ENCODE measurements around the gene PPP1R13L. TPM values are rescaled to one million over a fixed set of nuclear protein-coding genes. Genes with fewer than 3 reads are reported as not detected.
"Not testable (repeated sequence)": the region's sequence is repeated elsewhere in the genome, so short reads cannot be mapped to it uniquely, and the experiment has no call there.

PPP1R13L gene
- total RNA-seq, 1 experiment from 2014 or later, result 5.1 TPM

- H3K27me3 ChIP-seq (replicated peaks), result no peaks in the 10 kb centered on the region
- no peaks in the 10 kb centered on the region for H3K36me3 ChIP-seq
- H3K4me1 ChIP-seq (replicated peaks), result peaks cover 40% of the 10 kb centered on the region
- no peak for DNase-seq (ENCODE audit: low read depth in 1 of 2, low spot score in 2 of 2)
- H3K4me3 ChIP-seq, result peak overlapping the region; percentile 34
- no peaks in the 10 kb centered on the region; the same call in 1 of the 2 replicates for H3K9me3 ChIP-seq (replicated peaks)
- H3K27ac ChIP-seq, result peak overlapping the region; percentile 97
These were observed 38.1 kb upstream of the PPP1R13L start for GRCh38 chr19:45442778-45443461.

GRCh38 chr19:45442408-45442777 lies 37.5 kb upstream of the PPP1R13L start:
- H3K4me3 ChIP-seq, result no peak overlapping the region
- no peaks in the 10 kb centered on the region for H3K27me3 ChIP-seq (replicated peaks)
- peaks cover 40% of the 10 kb centered on the region for H3K4me1 ChIP-seq (replicated peaks)
- no peak for DNase-seq (ENCODE audit: low read depth in 1 of 2, low spot score in 2 of 2)
- no peaks in the 10 kb centered on the region for H3K36me3 ChIP-seq
- H3K9me3 ChIP-seq (replicated peaks), result no peaks in the 10 kb centered on the region; the same call in 1 of the 2 replicates
- no peak overlapping the region for H3K27ac ChIP-seq

GRCh38 chr19:45440873-45441654 lies 36.2 kb upstream of the PPP1R13L start:
- Histone ChIP-seq H3K4me1 (replicated peaks) (peaks cover 40% of the 10 kb centered on the region), H3K27me3 (replicated peaks) (no peaks in the 10 kb centered on the region), H3K36me3 (no peaks in the 10 kb centered on the region), H3K9me3 (replicated peaks) (no peaks in the 10 kb centered on the region; the same call in 1 of the 2 replicates), H3K4me3 (no peak overlapping the region), H3K27ac (no peak overlapping the region)
- no peak for DNase-seq (ENCODE audit: low read depth in 1 of 2, low spot score in 2 of 2)

- no peak for DNase-seq (ENCODE audit: low read depth in 1 of 2, low spot score in 2 of 2)
- H3K36me3 ChIP-seq, result no peaks in the 10 kb centered on the region
- no peaks in the 10 kb centered on the region for H3K27me3 ChIP-seq (replicated peaks)
- H3K4me1 ChIP-seq (replicated peaks), result peaks cover 40% of the 10 kb centered on the region
- no peaks in the 10 kb centered on the region; the same call in 1 of the 2 replicates for H3K9me3 ChIP-seq (replicated peaks)
- H3K27ac ChIP-seq, result peak overlapping the region; percentile 94
- peak overlapping the region; percentile 76 for H3K4me3 ChIP-seq
These were observed 35.4 kb upstream of the PPP1R13L start for GRCh38 chr19:45440259-45440638.

GRCh38 chr19:45439569-45440258 lies 34.8 kb upstream of the PPP1R13L start:
- no peaks in the 10 kb centered on the region; the same call in 1 of the 2 replicates for H3K9me3 ChIP-seq (replicated peaks)
- peaks cover 37% of the 10 kb centered on the region for H3K4me1 ChIP-seq (replicated peaks)
- H3K27ac ChIP-seq, result peak overlapping the region; percentile 94
- H3K27me3 ChIP-seq (replicated peaks), result no peaks in the 10 kb centered on the region
- peak; percentile 89 to 96 for DNase-seq (ENCODE audit: low read depth in 1 of 2, low spot score in 2 of 2)
- peak overlapping the region; percentile 76 for H3K4me3 ChIP-seq
- no peaks in the 10 kb centered on the region for H3K36me3 ChIP-seq

- Histone ChIP-seq H3K36me3 (no peaks in the 10 kb centered on the region), H3K27ac (peak overlapping the region; percentile 94), H3K27me3 (replicated peaks) (no peaks in the 10 kb centered on the region), H3K4me3 (peak overlapping the region; percentile 76), H3K4me1 (replicated peaks) (peaks cover 32% of the 10 kb centered on the region), H3K9me3 (replicated peaks) (no peaks in the 10 kb centered on the region; the same call in 1 of the 2 replicates)
- DNase-seq (ENCODE audit: low read depth in 1 of 2, low spot score in 2 of 2), result no peak
These were observed 34.3 kb upstream of the PPP1R13L start for GRCh38 chr19:45439190-45439568.

- H3K4me3 ChIP-seq, result no peak overlapping the region
- H3K27ac ChIP-seq, result no peak overlapping the region
- H3K27me3 ChIP-seq (replicated peaks), result no peaks in the 10 kb centered on the region
- H3K36me3 ChIP-seq, result no peaks in the 10 kb centered on the region
- no peaks in the 10 kb centered on the region for H3K9me3 ChIP-seq (replicated peaks)
- DNase-seq (ENCODE audit: low read depth in 1 of 2, low spot score in 2 of 2), result no peak
- peaks cover 18% of the 10 kb centered on the region for H3K4me1 ChIP-seq (replicated peaks)
These were observed 32.5 kb upstream of the PPP1R13L start for GRCh38 chr19:45437328-45437727.

GRCh38 chr19:45432543-45432942 lies 27.7 kb upstream of the PPP1R13L start:
- peaks cover 13% of the 10 kb centered on the region for H3K4me1 ChIP-seq (replicated peaks)
- not testable (repeated sequence) for DNase-seq (ENCODE audit: low read depth in 1 of 2, low spot score in 2 of 2); H3K36me3 ChIP-seq; H3K27me3 ChIP-seq (replicated peaks); H3K27ac ChIP-seq; H3K4me3 ChIP-seq; H3K9me3 ChIP-seq (replicated peaks)

GRCh38 chr19:45431008-45431407 lies 26.1 kb upstream of the PPP1R13L start:
- not testable (repeated sequence) for H3K9me3 ChIP-seq (replicated peaks); H3K4me3 ChIP-seq; H3K36me3 ChIP-seq; H3K27ac ChIP-seq; H3K27me3 ChIP-seq (replicated peaks); DNase-seq (ENCODE audit: low read depth in 1 of 2, low spot score in 2 of 2)
- H3K4me1 ChIP-seq (replicated peaks), result peaks cover 18% of the 10 kb centered on the region

- not testable (repeated sequence) for H3K4me3 ChIP-seq; H3K27me3 ChIP-seq (replicated peaks); H3K27ac ChIP-seq; H3K9me3 ChIP-seq (replicated peaks); DNase-seq (ENCODE audit: low read depth in 1 of 2, low spot score in 2 of 2); H3K36me3 ChIP-seq
- peaks cover 27% of the 10 kb centered on the region for H3K4me1 ChIP-seq (replicated peaks)
These were observed 25.0 kb upstream of the PPP1R13L start for GRCh38 chr19:45429896-45430295.

- peak overlapping the region; percentile 58 for H3K27ac ChIP-seq
- H3K27me3 ChIP-seq (replicated peaks), result no peaks in the 10 kb centered on the region
- no peaks in the 10 kb centered on the region for H3K9me3 ChIP-seq (replicated peaks)
- peaks cover 33% of the 10 kb centered on the region for H3K4me1 ChIP-seq (replicated peaks)
- DNase-seq (ENCODE audit: low read depth in 1 of 2, low spot score in 2 of 2), result peak; percentile 68 to 72
- H3K36me3 ChIP-seq, result no peaks in the 10 kb centered on the region
- peak overlapping the region; percentile 47 for H3K4me3 ChIP-seq
These were observed 23.7 kb upstream of the PPP1R13L start for GRCh38 chr19:45428384-45429231.

- Histone ChIP-seq H3K27me3 (replicated peaks) (no peaks in the 10 kb centered on the region), H3K27ac (peak overlapping the region; percentile 88), H3K9me3 (replicated peaks) (no peaks in the 10 kb centered on the region), H3K36me3 (peaks cover 26% of the 10 kb centered on the region), H3K4me3 (peak overlapping the region; percentile 61), H3K4me1 (replicated peaks) (peaks cover 38% of the 10 kb centered on the region)
- DNase-seq (ENCODE audit: low read depth in 1 of 2, low spot score in 2 of 2), result peak; percentile 93 to 96
These were observed 19.6 kb upstream of the PPP1R13L start for GRCh38 chr19:45424191-45425058.

All from SJSA1 (cell line).